Kidney capillary endothelial cell (primary cell): ENCODE results near the gene SLC39A7.
A peak's percentile ranks its signal among the peaks of the same experiment; 100 is the strongest.

Source experiments
- DNase-seq: peaks from one replicate; pipeline ENCODE4 v3.0.0-alpha.2; 2018; ENCODE audit warnings: low spot score

The SLC39A7 gene

GRCh38 chr6:33190504-33191107 is 10.1 kb upstream of the SLC39A7 start:
- no peak for DNase-seq

- no peak for DNase-seq
Measured at GRCh38 chr6:33191383-33192104, 9.1 kb upstream of the SLC39A7 start.

- no peak for DNase-seq
Measured at GRCh38 chr6:33192105-33192646, 8.5 kb upstream of the SLC39A7 start, which contains the start of gene COL11A2. COL11A2 (minus strand) TSS chr6:33192467; CDS start chr6:33192240, 227 bp downstream.

GRCh38 chr6:33192671-33193602 is 7.7 kb upstream of the SLC39A7 start:
- DNase-seq, result no peak

- DNase-seq, result no peak
Measured at GRCh38 chr6:33193619-33194018, 7.0 kb upstream of the SLC39A7 start.

GRCh38 chr6:33194431-33194979 is 6.2 kb upstream of the SLC39A7 start:
- no peak for DNase-seq

GRCh38 chr6:33195304-33196165 is 5.1 kb upstream of the SLC39A7 start:
- no peak for DNase-seq

- peak; percentile 66 for DNase-seq
Measured at GRCh38 chr6:33197431-33198048, 3.1 kb upstream of the SLC39A7 start.

- no peak for DNase-seq
Measured at GRCh38 chr6:33198159-33198852, 2.4 kb upstream of the SLC39A7 start.

- no peak for DNase-seq
Measured at GRCh38 chr6:33198853-33199436, 1.7 kb upstream of the SLC39A7 start.

- DNase-seq, result peak; percentile 43
Measured at GRCh38 chr6:33199687-33200218, 914 bp upstream of the SLC39A7 start.

GRCh38 chr6:33201147-33201545 is 479 bp downstream of the SLC39A7 start:
- DNase-seq, result no peak

- DNase-seq, result no peak
Measured at GRCh38 chr6:33201935-33202334, 1.3 kb downstream of the SLC39A7 start.

- no peak for DNase-seq
Measured at GRCh38 chr6:33202799-33203198, 2.1 kb downstream of the SLC39A7 start.

GRCh38 chr6:33203443-33204164 is 2.9 kb downstream of the SLC39A7 start:
- DNase-seq, result no peak

- DNase-seq, result no peak
Measured at GRCh38 chr6:33204165-33204414, 3.4 kb downstream of the SLC39A7 start.

GRCh38 chr6:33204415-33205190 is 3.9 kb downstream of the SLC39A7 start, which contains the start of gene HSD17B8:
HSD17B8 (plus strand) TSS chr6:33204655; CDS start chr6:33204669, 14 bp downstream.
- DNase-seq, result peak; percentile 84
